Astrocyte (in vitro differentiated cells and primary cell): ENCODE results near the gene KEAP1. TPM values are rescaled to one million over a fixed set of nuclear protein-coding genes. Genes with fewer than 3 reads are reported as not detected.
"Not testable (repeated sequence)": the region's sequence is repeated elsewhere in the genome, so short reads cannot be mapped to it uniquely, and the experiment has no call there.

Experiments
- DNase-seq: peaks from one replicate; pipeline ENCODE4 v3.0.0-alpha.2; 2010; ENCODE audit warnings: low read depth
- FAIRE-seq: peaks from 2 replicates; lab custom pipeline; 2011; peaks lifted over from hg19 to GRCh38; lab: Jason Lieb, UNC
- H2AFZ ChIP-seq: 2 replicates; pipeline ENCODE4 v1.6.0; 2012; ENCODE audit warnings: low read depth, low read length, inconsistent platforms
- H3K27ac ChIP-seq: 2 replicates; pipeline ENCODE4 v1.5.1; 2011; ENCODE audit warnings: low read depth, low read length, inconsistent platforms
- H3K27me3 ChIP-seq: 2 replicates; pipeline ENCODE4 v1.6.0; 2011; ENCODE audit warnings: low read length, inconsistent platforms; ENCODE audit not compliant: insufficient read depth
- H3K36me3 ChIP-seq: 2 replicates; pipeline ENCODE4 v1.5.1; 2011; ENCODE audit warnings: low read length, inconsistent platforms; ENCODE audit not compliant: insufficient read depth
- H3K4me1 ChIP-seq: 2 replicates; pipeline ENCODE4 v1.5.1; 2011; ENCODE audit warnings: low read length, inconsistent platforms; ENCODE audit not compliant: insufficient read depth
- H3K4me2 ChIP-seq: 2 replicates; pipeline ENCODE4 v1.6.0; 2012; ENCODE audit warnings: low read length, inconsistent platforms
- H3K4me3 ChIP-seq: 2 replicates; pipeline ENCODE4 v1.5.1; 2011; ENCODE audit warnings: low read depth, mild to moderate bottlenecking, low read length, inconsistent platforms; ENCODE audit not compliant: insufficient read depth
- H3K79me2 ChIP-seq: 2 replicates; pipeline ENCODE4 v1.6.0; 2012; ENCODE audit warnings: mild to moderate bottlenecking, low read length, inconsistent platforms; ENCODE audit not compliant: insufficient read depth
- H3K9ac ChIP-seq: 2 replicates; pipeline ENCODE4 v1.6.0; 2012; ENCODE audit warnings: mild to moderate bottlenecking, low read length, inconsistent platforms
- H3K9me3 ChIP-seq: 2 replicates; pipeline ENCODE4 v1.5.1; 2012; ENCODE audit warnings: low read depth, mild to moderate bottlenecking, low read length, inconsistent platforms; ENCODE audit not compliant: insufficient read depth
- H4K20me1 ChIP-seq: 2 replicates; pipeline ENCODE4 v1.6.0; 2012; ENCODE audit warnings: low read length, inconsistent platforms; ENCODE audit not compliant: insufficient read depth
- H3K27ac Mint-ChIP-seq: one replicate; pipeline ENCODE4 v1.8.0; 2021; ENCODE audit warnings: mild to moderate bottlenecking, mixed read lengths; ENCODE audit not compliant: unreplicated experiment
- H3K27me3 Mint-ChIP-seq: one replicate; pipeline ENCODE4 v1.8.0; 2021; ENCODE audit warnings: low read depth, mixed read lengths; ENCODE audit not compliant: unreplicated experiment
- H3K36me3 Mint-ChIP-seq: one replicate; pipeline ENCODE4 v1.8.0; 2021; ENCODE audit warnings: low read depth, mixed read lengths; ENCODE audit not compliant: unreplicated experiment
- H3K4me1 Mint-ChIP-seq: one replicate; pipeline ENCODE4 v1.8.0; 2021; ENCODE audit warnings: low read depth, mixed read lengths; ENCODE audit not compliant: unreplicated experiment
- H3K4me3 Mint-ChIP-seq: one replicate; pipeline ENCODE4 v1.8.0; 2021; ENCODE audit warnings: mild to moderate bottlenecking, moderate library complexity, mixed read lengths; ENCODE audit not compliant: unreplicated experiment
- H3K9me3 Mint-ChIP-seq: one replicate; pipeline ENCODE4 v1.8.0; 2021; ENCODE audit warnings: mild to moderate bottlenecking, mixed read lengths; ENCODE audit not compliant: unreplicated experiment
- EZH2 ChIP-seq: IDR thresholded peaks from 2 replicates; pipeline ENCODE4 v1.6.1; 2012; ENCODE audit warnings: mild to moderate bottlenecking, low read length, inconsistent platforms; ENCODE audit not compliant: insufficient read depth
- total RNA-seq: library from RNA; stranded (reverse); gene quantifications from 2 replicates; pipeline ENCODE4 v1.2.1, GENCODE V29; 2021
- TF ChIP-seq, protein P1 (sequence below): IDR thresholded peaks from 2 replicates; pipeline ENCODE4 v1.5.1; 2011; ENCODE audit warnings: low read depth, mild to moderate bottlenecking, inconsistent platforms, low read length, moderate library complexity; ENCODE audit not compliant: insufficient read depth

KEAP1 gene
- total RNA-seq, 1 donor from 2014 or later = 43.6 TPM

DNA sequence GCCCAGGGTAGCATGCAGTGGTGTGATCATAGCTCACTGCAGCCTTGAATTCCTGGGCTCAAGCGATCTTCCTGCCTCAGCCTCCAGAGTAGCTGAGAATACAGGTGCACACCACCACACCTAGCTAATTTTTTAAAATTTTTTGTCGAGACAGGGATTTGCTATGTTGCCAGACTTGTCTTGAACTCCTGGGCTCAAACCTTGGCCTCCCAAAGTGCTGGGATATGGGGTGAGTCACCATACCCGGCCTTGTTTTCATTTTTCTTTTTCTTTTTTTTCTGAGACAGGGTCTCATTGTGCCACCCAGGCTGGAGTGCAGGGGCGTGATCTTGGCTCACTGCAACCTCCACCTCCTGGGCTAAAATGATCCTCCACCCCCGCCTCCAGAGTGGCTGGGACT, 38.7 kb downstream of the KEAP1 start:
- Histone ChIP-seq H3K79me2 (no peaks in the 10 kb centered on the region), H3K9me3 (no peaks in the 10 kb centered on the region), H3K4me2 (no peak overlapping the region), H3K4me1 (peaks cover 6% of the 10 kb centered on the region), H3K27me3 (no peaks in the 10 kb centered on the region), H3K27ac (no peak overlapping the region), H3K36me3 (no peaks in the 10 kb centered on the region), H4K20me1 (no peaks in the 10 kb centered on the region), H3K9ac (no peak overlapping the region), H3K4me3 (no peak overlapping the region), H2AFZ (no peak overlapping the region)
- Mint-ChIP-seq H3K9me3 (no peaks in the 10 kb centered on the region), H3K36me3 (peaks cover 4% of the 10 kb centered on the region), H3K4me3 (no peak overlapping the region), H3K27ac (no peak overlapping the region), H3K27me3 (peaks cover 11% of the 10 kb centered on the region), H3K4me1 (no peaks in the 10 kb centered on the region)
- TF ChIP-seq EZH2 = no peak
- TF ChIP-seq, protein P1, sequence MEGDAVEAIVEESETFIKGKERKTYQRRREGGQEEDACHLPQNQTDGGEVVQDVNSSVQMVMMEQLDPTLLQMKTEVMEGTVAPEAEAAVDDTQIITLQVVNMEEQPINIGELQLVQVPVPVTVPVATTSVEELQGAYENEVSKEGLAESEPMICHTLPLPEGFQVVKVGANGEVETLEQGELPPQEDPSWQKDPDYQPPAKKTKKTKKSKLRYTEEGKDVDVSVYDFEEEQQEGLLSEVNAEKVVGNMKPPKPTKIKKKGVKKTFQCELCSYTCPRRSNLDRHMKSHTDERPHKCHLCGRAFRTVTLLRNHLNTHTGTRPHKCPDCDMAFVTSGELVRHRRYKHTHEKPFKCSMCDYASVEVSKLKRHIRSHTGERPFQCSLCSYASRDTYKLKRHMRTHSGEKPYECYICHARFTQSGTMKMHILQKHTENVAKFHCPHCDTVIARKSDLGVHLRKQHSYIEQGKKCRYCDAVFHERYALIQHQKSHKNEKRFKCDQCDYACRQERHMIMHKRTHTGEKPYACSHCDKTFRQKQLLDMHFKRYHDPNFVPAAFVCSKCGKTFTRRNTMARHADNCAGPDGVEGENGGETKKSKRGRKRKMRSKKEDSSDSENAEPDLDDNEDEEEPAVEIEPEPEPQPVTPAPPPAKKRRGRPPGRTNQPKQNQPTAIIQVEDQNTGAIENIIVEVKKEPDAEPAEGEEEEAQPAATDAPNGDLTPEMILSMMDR = no peak
- no peak for FAIRE-seq
- DNase-seq = no peak

DNA sequence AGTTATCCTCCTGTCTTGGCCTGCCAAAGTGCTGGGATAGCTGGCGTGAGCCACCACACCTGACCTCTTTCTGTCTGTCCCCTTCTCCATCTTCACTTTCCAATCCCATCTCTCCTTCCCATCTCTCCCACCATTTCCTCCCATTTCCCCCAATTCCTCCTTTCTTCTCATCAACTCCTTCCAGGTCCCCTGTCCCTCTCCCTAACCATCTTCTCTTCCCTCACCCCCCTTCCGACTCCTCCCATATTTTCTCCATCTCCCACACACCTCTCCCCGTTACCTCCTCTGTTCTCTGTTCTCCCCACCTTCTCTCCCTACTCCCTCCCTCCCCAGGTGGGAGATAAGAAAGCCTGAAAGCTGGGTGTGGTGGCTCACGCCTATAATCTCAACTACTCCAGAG, 40.6 kb downstream of the KEAP1 start:
- no peak overlapping the region for H3K27ac Mint-ChIP-seq
- TF ChIP-seq, protein P1 = no peak
- no peak for TF ChIP-seq EZH2
- peak overlapping the region; percentile 70 for H3K4me3 Mint-ChIP-seq
- peaks cover 5% of the 10 kb centered on the region for H3K36me3 Mint-ChIP-seq
- FAIRE-seq (no peak), DNase-seq (no peak)
- H3K9me3 Mint-ChIP-seq = no peaks in the 10 kb centered on the region
- H3K4me2 ChIP-seq = no peak overlapping the region
- no peaks in the 10 kb centered on the region for H4K20me1 ChIP-seq
- H3K4me1 ChIP-seq = peaks cover 9% of the 10 kb centered on the region
- H3K36me3 ChIP-seq = no peaks in the 10 kb centered on the region
- H3K27me3 ChIP-seq = no peaks in the 10 kb centered on the region
- H3K27ac ChIP-seq = no peak overlapping the region
- no peaks in the 10 kb centered on the region for H3K9me3 ChIP-seq
- no peaks in the 10 kb centered on the region for H3K79me2 ChIP-seq
- H3K4me1 Mint-ChIP-seq = no peaks in the 10 kb centered on the region
- no peak overlapping the region for H3K9ac ChIP-seq
- no peak overlapping the region for H2AFZ ChIP-seq
- peaks cover 3% of the 10 kb centered on the region for H3K27me3 Mint-ChIP-seq
- no peak overlapping the region for H3K4me3 ChIP-seq

DNA sequence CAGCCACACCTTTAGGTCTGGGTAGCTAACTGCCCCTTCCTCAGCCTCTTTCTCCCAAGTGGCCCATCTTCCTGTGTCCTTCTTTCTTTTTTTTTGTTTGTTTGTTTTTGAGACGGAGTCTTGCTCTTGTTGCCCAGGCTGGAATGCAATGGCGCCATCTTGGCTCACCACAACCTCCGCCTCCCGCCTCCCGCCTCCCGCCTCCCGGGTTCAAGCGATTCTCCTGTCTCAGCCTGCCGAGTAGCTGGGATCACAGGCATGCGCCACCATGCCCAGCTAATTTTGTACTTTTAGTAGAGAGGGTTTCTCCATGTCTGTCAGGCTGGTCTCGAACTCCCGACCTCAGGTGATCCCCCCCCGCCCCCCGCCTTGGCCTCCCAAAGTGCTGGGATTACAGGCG, 41.1 kb downstream of the KEAP1 start:
- not testable (repeated sequence) for H3K9me3 Mint-ChIP-seq, H2AFZ ChIP-seq, H3K36me3 Mint-ChIP-seq, H3K9ac ChIP-seq, H4K20me1 ChIP-seq, FAIRE-seq, H3K4me3 ChIP-seq, H3K27me3 Mint-ChIP-seq, DNase-seq, H3K36me3 ChIP-seq, H3K27ac Mint-ChIP-seq, H3K9me3 ChIP-seq, H3K79me2 ChIP-seq, H3K27me3 ChIP-seq, H3K27ac ChIP-seq, H3K4me1 Mint-ChIP-seq, H3K4me1 ChIP-seq
- H3K4me3 Mint-ChIP-seq = peak overlapping the region; percentile 73
- H3K4me2 ChIP-seq = peak overlapping the region; percentile 93
